ENCODE measurements around the gene GJC2.

DNA sequence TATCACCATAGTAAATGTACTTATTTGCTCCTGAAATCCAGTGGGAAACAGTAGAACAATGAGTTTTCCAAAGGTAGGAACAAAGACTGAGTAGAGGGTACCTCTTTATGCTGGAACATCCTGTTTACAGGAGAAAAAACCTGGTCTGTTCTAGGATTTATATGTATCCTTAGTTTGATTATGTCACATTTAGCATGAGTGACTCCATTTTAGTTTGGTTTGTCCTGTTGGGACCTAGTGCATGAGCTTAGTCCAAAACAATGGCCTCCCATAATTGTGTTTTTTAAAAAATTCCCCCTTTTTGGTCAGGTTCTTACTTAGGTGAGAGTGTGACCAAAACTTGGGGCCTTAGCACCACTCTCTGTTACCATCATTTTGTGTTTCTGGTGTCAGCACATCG lies 37.1 kb upstream of the GJC2 start:
- TF ChIP-seq CTCF (IDR thresholded peaks at IDR 0.05; ENCODE audit: poor library complexity, severe bottlenecking) (no peak), EP300 (conservative IDR thresholded peaks at IDR 0.05; ENCODE audit: poor library complexity, severe bottlenecking) (no peak), EZH2 (IDR thresholded peaks at IDR 0.05; ENCODE audit: borderline replicate concordance, insufficient read depth, low read length, poor library complexity, severe bottlenecking) (no peak), POLR2AphosphoS5 (IDR thresholded peaks at IDR 0.05) (no peak), RAD21 (conservative IDR thresholded peaks at IDR 0.05) (no peak), REST (IDR thresholded peaks at IDR 0.05; ENCODE audit: borderline replicate concordance) (no peak)

All from neural cell (in vitro differentiated cells).